ENCODE measurements around the gene VKORC1L1.

DNA sequence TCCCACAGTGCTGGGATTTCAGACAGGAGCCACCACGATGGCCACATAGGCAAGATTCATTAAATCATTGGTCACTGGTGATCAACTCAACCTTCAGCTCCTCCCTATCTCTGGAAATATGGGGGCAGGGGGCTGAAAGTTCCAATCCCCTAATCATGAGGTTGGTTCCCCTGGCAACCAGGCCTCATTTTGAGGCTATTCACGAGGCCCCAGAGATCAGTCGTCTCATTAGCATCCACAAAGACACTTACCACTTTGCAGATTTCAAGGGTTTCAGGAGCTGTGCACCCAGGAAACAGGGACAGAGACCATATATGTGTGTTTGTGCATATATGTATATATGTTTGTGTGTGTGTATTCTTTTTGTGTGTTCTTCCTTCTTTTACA, 116.8 kb downstream of the VKORC1L1 start:
- TF ChIP-seq, protein P1, sequence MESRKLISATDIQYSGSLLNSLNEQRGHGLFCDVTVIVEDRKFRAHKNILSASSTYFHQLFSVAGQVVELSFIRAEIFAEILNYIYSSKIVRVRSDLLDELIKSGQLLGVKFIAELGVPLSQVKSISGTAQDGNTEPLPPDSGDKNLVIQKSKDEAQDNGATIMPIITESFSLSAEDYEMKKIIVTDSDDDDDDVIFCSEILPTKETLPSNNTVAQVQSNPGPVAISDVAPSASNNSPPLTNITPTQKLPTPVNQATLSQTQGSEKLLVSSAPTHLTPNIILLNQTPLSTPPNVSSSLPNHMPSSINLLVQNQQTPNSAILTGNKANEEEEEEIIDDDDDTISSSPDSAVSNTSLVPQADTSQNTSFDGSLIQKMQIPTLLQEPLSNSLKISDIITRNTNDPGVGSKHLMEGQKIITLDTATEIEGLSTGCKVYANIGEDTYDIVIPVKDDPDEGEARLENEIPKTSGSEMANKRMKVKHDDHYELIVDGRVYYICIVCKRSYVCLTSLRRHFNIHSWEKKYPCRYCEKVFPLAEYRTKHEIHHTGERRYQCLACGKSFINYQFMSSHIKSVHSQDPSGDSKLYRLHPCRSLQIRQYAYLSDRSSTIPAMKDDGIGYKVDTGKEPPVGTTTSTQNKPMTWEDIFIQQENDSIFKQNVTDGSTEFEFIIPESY (IDR thresholded peaks at IDR 0.05) = no peak
- TF ChIP-seq, protein P2, sequence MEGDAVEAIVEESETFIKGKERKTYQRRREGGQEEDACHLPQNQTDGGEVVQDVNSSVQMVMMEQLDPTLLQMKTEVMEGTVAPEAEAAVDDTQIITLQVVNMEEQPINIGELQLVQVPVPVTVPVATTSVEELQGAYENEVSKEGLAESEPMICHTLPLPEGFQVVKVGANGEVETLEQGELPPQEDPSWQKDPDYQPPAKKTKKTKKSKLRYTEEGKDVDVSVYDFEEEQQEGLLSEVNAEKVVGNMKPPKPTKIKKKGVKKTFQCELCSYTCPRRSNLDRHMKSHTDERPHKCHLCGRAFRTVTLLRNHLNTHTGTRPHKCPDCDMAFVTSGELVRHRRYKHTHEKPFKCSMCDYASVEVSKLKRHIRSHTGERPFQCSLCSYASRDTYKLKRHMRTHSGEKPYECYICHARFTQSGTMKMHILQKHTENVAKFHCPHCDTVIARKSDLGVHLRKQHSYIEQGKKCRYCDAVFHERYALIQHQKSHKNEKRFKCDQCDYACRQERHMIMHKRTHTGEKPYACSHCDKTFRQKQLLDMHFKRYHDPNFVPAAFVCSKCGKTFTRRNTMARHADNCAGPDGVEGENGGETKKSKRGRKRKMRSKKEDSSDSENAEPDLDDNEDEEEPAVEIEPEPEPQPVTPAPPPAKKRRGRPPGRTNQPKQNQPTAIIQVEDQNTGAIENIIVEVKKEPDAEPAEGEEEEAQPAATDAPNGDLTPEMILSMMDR (IDR thresholded peaks at IDR 0.05; ENCODE audit: low read depth, low read length, missing input control) = no peak
